ENCODE data around the gene GOSR1. TPM values are rescaled to one million over a fixed set of nuclear protein-coding genes. Genes with fewer than 3 reads are reported as not detected.
A peak's percentile ranks its signal among the peaks of the same experiment; 100 is the strongest.
"Not testable (repeated sequence)": the region's sequence is repeated elsewhere in the genome, so short reads cannot be mapped to it uniquely, and the experiment has no call there.

The GOSR1 gene
- total and polyA plus RNA-seq, 12 donors: 15.4 to 96.0 (median 47.1) TPM

GRCh38 chr17:30550512-30551273 lies 73.5 kb downstream of the GOSR1 start:
- Histone ChIP-seq H3K4me1 (replicated peaks in 1 of 2) (no peaks in the 10 kb centered on the region), H3K36me3 (replicated peaks in 1 of 2) (no peaks in the 10 kb centered on the region), H3K27me3 (no peaks in the 10 kb centered on the region), H3K9me3 (replicated peaks in 1 of 3) (no peaks in the 10 kb centered on the region), H3K27ac (no peak overlapping the region), H3K4me3 (no peak overlapping the region)
- WGBS, 4 donors: 72 to 75% (median 73%) methylated on average over 8 to 10 of the region's 10 CpGs
- intact Hi-C loops (cut with DNase I): no loop called here
- no peak for DNase-seq
- TF ChIP-seq, protein P1, sequence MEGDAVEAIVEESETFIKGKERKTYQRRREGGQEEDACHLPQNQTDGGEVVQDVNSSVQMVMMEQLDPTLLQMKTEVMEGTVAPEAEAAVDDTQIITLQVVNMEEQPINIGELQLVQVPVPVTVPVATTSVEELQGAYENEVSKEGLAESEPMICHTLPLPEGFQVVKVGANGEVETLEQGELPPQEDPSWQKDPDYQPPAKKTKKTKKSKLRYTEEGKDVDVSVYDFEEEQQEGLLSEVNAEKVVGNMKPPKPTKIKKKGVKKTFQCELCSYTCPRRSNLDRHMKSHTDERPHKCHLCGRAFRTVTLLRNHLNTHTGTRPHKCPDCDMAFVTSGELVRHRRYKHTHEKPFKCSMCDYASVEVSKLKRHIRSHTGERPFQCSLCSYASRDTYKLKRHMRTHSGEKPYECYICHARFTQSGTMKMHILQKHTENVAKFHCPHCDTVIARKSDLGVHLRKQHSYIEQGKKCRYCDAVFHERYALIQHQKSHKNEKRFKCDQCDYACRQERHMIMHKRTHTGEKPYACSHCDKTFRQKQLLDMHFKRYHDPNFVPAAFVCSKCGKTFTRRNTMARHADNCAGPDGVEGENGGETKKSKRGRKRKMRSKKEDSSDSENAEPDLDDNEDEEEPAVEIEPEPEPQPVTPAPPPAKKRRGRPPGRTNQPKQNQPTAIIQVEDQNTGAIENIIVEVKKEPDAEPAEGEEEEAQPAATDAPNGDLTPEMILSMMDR (IDR thresholded peaks at IDR 0.05): no peak
- TF ChIP-seq POLR2A (IDR thresholded peaks at IDR 0.05): no peak

- H3K27me3 ChIP-seq; H3K4me1 ChIP-seq (replicated peaks in 1 of 2); H3K4me3 ChIP-seq; DNase-seq; intact Hi-C loops (cut with DNase I); H3K9me3 ChIP-seq (replicated peaks in 1 of 3); H3K27ac ChIP-seq; H3K36me3 ChIP-seq (replicated peaks in 1 of 2): not testable (repeated sequence)
- WGBS, 4 donors: 84 to 90% (median 88%) methylated on average over 8 to 9 of the region's 9 CpGs
Observed at GRCh38 chr17:30551274-30551995, 74.2 kb downstream of the GOSR1 start.

GRCh38 chr17:30551996-30552339 lies 74.8 kb downstream of the GOSR1 start:
- Histone ChIP-seq H3K4me1 (replicated peaks in 1 of 2) (no peaks in the 10 kb centered on the region), H3K36me3 (replicated peaks in 1 of 2) (no peaks in the 10 kb centered on the region), H3K9me3 (replicated peaks in 1 of 3) (no peaks in the 10 kb centered on the region), H3K27ac (no peak overlapping the region), H3K4me3 (no peak overlapping the region), H3K27me3 (no peaks in the 10 kb centered on the region)
- DNase-seq: no peak
- 87 to 91% (median 89%) methylated on average over 3 to 9 of the region's 9 CpGs for WGBS, 4 donors
- no peak for TF ChIP-seq POLR2A (IDR thresholded peaks at IDR 0.05)
- TF ChIP-seq, protein P1 (IDR thresholded peaks at IDR 0.05): no peak
- intact Hi-C loops (cut with DNase I): no loop called here

DNA sequence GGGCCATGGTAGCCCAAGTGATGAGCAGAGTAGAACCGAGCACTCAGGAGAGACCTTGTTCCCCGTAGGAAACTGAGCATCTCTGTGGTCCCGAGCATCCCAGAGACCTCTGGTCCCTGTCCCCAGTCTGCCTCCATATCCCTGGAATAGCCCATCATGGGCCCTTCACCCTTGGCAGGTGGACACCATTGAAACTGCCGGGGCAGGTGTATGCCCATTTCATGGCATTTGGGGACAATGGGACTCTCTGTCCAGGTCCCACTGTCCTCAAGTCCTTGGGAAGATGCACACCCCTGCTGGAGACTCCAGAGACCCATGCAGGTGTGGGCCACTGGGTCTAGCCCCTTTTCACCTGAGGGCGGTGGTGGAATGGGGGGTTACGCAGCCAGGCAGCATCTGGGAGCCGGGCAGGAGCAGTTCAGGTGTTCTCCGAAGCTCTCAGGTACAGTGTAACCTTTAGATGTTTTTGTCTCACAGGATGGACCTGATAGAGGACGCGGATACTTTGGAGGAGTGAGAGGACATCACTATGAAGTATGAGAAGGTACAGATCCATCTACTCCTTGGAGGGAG lies 75.9 kb downstream of the GOSR1 start:
- Histone ChIP-seq H3K27ac (no peak overlapping the region), H3K36me3 (replicated peaks in 1 of 2) (no peaks in the 10 kb centered on the region), H3K9me3 (replicated peaks in 1 of 3) (no peaks in the 10 kb centered on the region), H3K4me1 (replicated peaks in 1 of 2) (no peaks in the 10 kb centered on the region), H3K27me3 (no peaks in the 10 kb centered on the region), H3K4me3 (no peak overlapping the region)
- whole genome bisulfite sequencing, 4 donors: 85 to 94% (median 91%) methylated on average over 4 to 10 of the region's 10 CpGs
- intact Hi-C loops (cut with DNase I): no loop called here
- TF ChIP-seq, protein P1 (IDR thresholded peaks at IDR 0.05): no peak
- no peak for TF ChIP-seq POLR2A (IDR thresholded peaks at IDR 0.05)
- DNase-seq: no peak

- H3K9me3 ChIP-seq (replicated peaks in 1 of 3); H3K27me3 ChIP-seq; H3K36me3 ChIP-seq (replicated peaks in 1 of 2); H3K4me3 ChIP-seq; intact Hi-C loops (cut with DNase I); H3K27ac ChIP-seq; H3K4me1 ChIP-seq (replicated peaks in 1 of 2): not testable (repeated sequence)
- DNase-seq: peak in 1 of 7 donors; percentile 31
- WGBS, 4 donors: 90 to 100% (median 94%) methylated on average over 2 to 4 of the region's 4 CpGs
Observed at GRCh38 chr17:30553823-30554440, 76.7 kb downstream of the GOSR1 start.
